ENCODE results near the gene SORD. TPM values are rescaled to one million over a fixed set of nuclear protein-coding genes. Genes with fewer than 3 reads are reported as not detected.
A peak's percentile ranks its signal among the peaks of the same experiment; 100 is the strongest.
"Not testable (repeated sequence)": the region's sequence is repeated elsewhere in the genome, so short reads cannot be mapped to it uniquely, and the experiment has no call there.

SORD gene
- total RNA-seq, 1 donor from 2014 or later: 20.4 TPM

GRCh38 chr15:45030743-45031142 is 7.7 kb downstream of the SORD start:
- Histone ChIP-seq H3K4me3 (no peak overlapping the region), H3K9me3 (no peaks in the 10 kb centered on the region), H3K4me1 (no peaks in the 10 kb centered on the region), H3K36me3 (no peaks in the 10 kb centered on the region), H3K27me3 (no peaks in the 10 kb centered on the region), H3K27ac (no peak overlapping the region)
- TF ChIP-seq POLR2A (IDR thresholded peaks at IDR 0.05) (no peak), POLR2AphosphoS5 (IDR thresholded peaks at IDR 0.05; ENCODE audit: insufficient read depth in 1 of 2, low read depth in 1 of 2) (no peak), CTCF (IDR thresholded peaks at IDR 0.05) (no peak)
- intact Hi-C loops (cut with DNase I): no loop called here
- DNase-seq (ENCODE audit: extremely low spot score in 2 of 2): no peak

GRCh38 chr15:45031522-45032028 is 8.6 kb downstream of the SORD start:
- H3K27ac ChIP-seq; DNase-seq (ENCODE audit: extremely low spot score in 2 of 2); H3K4me3 ChIP-seq; H3K36me3 ChIP-seq; intact Hi-C loops (cut with DNase I); H3K4me1 ChIP-seq; H3K27me3 ChIP-seq; H3K9me3 ChIP-seq: not testable (repeated sequence)

GRCh38 chr15:45032501-45032900 is 9.5 kb downstream of the SORD start:
- H3K27ac ChIP-seq; H3K36me3 ChIP-seq; H3K27me3 ChIP-seq; DNase-seq (ENCODE audit: extremely low spot score in 2 of 2); H3K9me3 ChIP-seq; H3K4me1 ChIP-seq; H3K4me3 ChIP-seq; intact Hi-C loops (cut with DNase I): not testable (repeated sequence)

GRCh38 chr15:45034087-45034486 is 11.1 kb downstream of the SORD start:
- H3K4me3 ChIP-seq; H3K27ac ChIP-seq; intact Hi-C loops (cut with DNase I); H3K27me3 ChIP-seq; DNase-seq (ENCODE audit: extremely low spot score in 2 of 2); H3K4me1 ChIP-seq; H3K9me3 ChIP-seq; H3K36me3 ChIP-seq: not testable (repeated sequence)

GRCh38 chr15:45034600-45035375 is 11.8 kb downstream of the SORD start:
- H3K27ac ChIP-seq; H3K4me1 ChIP-seq; DNase-seq (ENCODE audit: extremely low spot score in 2 of 2); H3K36me3 ChIP-seq; H3K9me3 ChIP-seq; intact Hi-C loops (cut with DNase I); H3K4me3 ChIP-seq; H3K27me3 ChIP-seq: not testable (repeated sequence)

- H3K36me3 ChIP-seq; intact Hi-C loops (cut with DNase I); H3K4me3 ChIP-seq; H3K27ac ChIP-seq; H3K4me1 ChIP-seq; H3K9me3 ChIP-seq; H3K27me3 ChIP-seq; DNase-seq (ENCODE audit: extremely low spot score in 2 of 2): not testable (repeated sequence)
- peak; percentile 43 to 70 (median 46) for TF ChIP-seq CTCF (IDR thresholded peaks at IDR 0.05)
These were observed 14.1 kb downstream of the SORD start for GRCh38 chr15:45036812-45037781.

GRCh38 chr15:45037936-45038335 is 14.9 kb downstream of the SORD start:
- no peak for TF ChIP-seq POLR2A (IDR thresholded peaks at IDR 0.05)
- TF ChIP-seq CTCF (IDR thresholded peaks at IDR 0.05): no peak
- TF ChIP-seq POLR2AphosphoS5 (IDR thresholded peaks at IDR 0.05; ENCODE audit: insufficient read depth in 1 of 2, low read depth in 1 of 2): no peak
- intact Hi-C loops (cut with DNase I): no loop called here

GRCh38 chr15:45040396-45040795 is 17.4 kb downstream of the SORD start:
- H3K4me1 ChIP-seq; H3K27me3 ChIP-seq; H3K36me3 ChIP-seq; H3K4me3 ChIP-seq; DNase-seq (ENCODE audit: extremely low spot score in 2 of 2); H3K9me3 ChIP-seq; H3K27ac ChIP-seq; intact Hi-C loops (cut with DNase I): not testable (repeated sequence)

More at GRCh38 chr15:45037936-45038335, 14.9 kb downstream of the SORD start:
- no peak for DNase-seq (ENCODE audit: extremely low spot score in 2 of 2)
- Histone ChIP-seq H3K9me3 (no peaks in the 10 kb centered on the region), H3K27me3 (no peaks in the 10 kb centered on the region), H3K4me3 (no peak overlapping the region), H3K4me1 (peaks cover 8% of the 10 kb centered on the region), H3K27ac (no peak overlapping the region), H3K36me3 (no peaks in the 10 kb centered on the region)

GRCh38 chr15:45041538-45041937 is 18.5 kb downstream of the SORD start:
- H3K36me3 ChIP-seq; H3K4me1 ChIP-seq; DNase-seq (ENCODE audit: extremely low spot score in 2 of 2); H3K27ac ChIP-seq; H3K9me3 ChIP-seq; H3K4me3 ChIP-seq; H3K27me3 ChIP-seq; intact Hi-C loops (cut with DNase I): not testable (repeated sequence)

Data from vagina (tissue), 2 donors.